RWPE2 (cell line): ENCODE data around the gene PBX3.

ENCODE experiments used
- ATAC-seq: fragments of 200-7000 bp; cut with Tn5 transposase; 3 replicates; pipeline ENCODE4 v1.9.1; 2021; ENCODE audit warnings: low read depth
- DNase-seq: peaks from one replicate; pipeline ENCODE4 v3.0.0-alpha.2; 2020; ENCODE audit warnings: low spot score
- H3K27ac ChIP-seq: fragments of 450-650 bp; 2 replicates; pipeline ENCODE4 v1.5.1; 2017; ENCODE audit warnings: mild to moderate bottlenecking; ENCODE audit not compliant: poor library complexity, severe bottlenecking
- H3K27me3 ChIP-seq: fragments of 250-450 bp; sonication (Bioruptor Pico); 2 replicates; pipeline ENCODE4 v1.5.1; 2021; ENCODE audit warnings: mild to moderate bottlenecking, moderate library complexity; ENCODE audit not compliant: insufficient read depth, poor library complexity, severe bottlenecking
- H3K36me3 ChIP-seq: fragments of 250-450 bp; sonication (Bioruptor Pico); 2 replicates; pipeline ENCODE4 v1.5.1; 2020; ENCODE audit warnings: low read depth, mild to moderate bottlenecking, moderate library complexity
- H3K4me1 ChIP-seq: fragments of 250-450 bp; sonication (Bioruptor Pico); 2 replicates; pipeline ENCODE4 v1.5.1; 2021; ENCODE audit warnings: mild to moderate bottlenecking, moderate library complexity; ENCODE audit not compliant: insufficient read depth, poor library complexity, severe bottlenecking
- H3K4me3 ChIP-seq: fragments of 250-450 bp; sonication (Bioruptor Pico); 2 replicates; pipeline ENCODE4 v1.5.1; 2021; ENCODE audit warnings: mild to moderate bottlenecking, moderate library complexity; ENCODE audit not compliant: severe bottlenecking
- H3K9me3 ChIP-seq: fragments of 250-450 bp; sonication (Bioruptor Pico); 2 replicates; pipeline ENCODE4 v1.5.1; 2021; ENCODE audit warnings: mild to moderate bottlenecking, moderate library complexity; ENCODE audit not compliant: severe bottlenecking
- CTCF ChIP-seq: fragments of 450-650 bp; IDR thresholded peaks from one replicate; pipeline ENCODE4 v1.5.1; 2017; ENCODE audit warnings: mild to moderate bottlenecking, moderate library complexity; ENCODE audit not compliant: poor library complexity, severe bottlenecking

The PBX3 gene

GRCh38 chr9:125844611-125845010 is 97.4 kb downstream of the PBX3 start:
- no peak for TF ChIP-seq CTCF

GRCh38 chr9:125845271-125845808 is 98.2 kb downstream of the PBX3 start:
- H3K27ac ChIP-seq: no peak overlapping the region
- no peaks in the 10 kb centered on the region for H3K4me1 ChIP-seq
- no peak overlapping the region for H3K4me3 ChIP-seq
- ATAC-seq (no peak), DNase-seq (no peak)
- H3K9me3 ChIP-seq: no peaks in the 10 kb centered on the region
- no peaks in the 10 kb centered on the region for H3K27me3 ChIP-seq
- no peak for TF ChIP-seq CTCF
- H3K36me3 ChIP-seq: no peaks in the 10 kb centered on the region; the same call in 1 of the 2 replicates

More at GRCh38 chr9:125844611-125845010, 97.4 kb downstream of the PBX3 start:
- no peaks in the 10 kb centered on the region for H3K9me3 ChIP-seq
- no peak overlapping the region for H3K4me3 ChIP-seq
- H3K36me3 ChIP-seq: no peaks in the 10 kb centered on the region; the same call in 1 of the 2 replicates
- H3K4me1 ChIP-seq: no peaks in the 10 kb centered on the region
- no peak for DNase-seq
- no peak overlapping the region for H3K27ac ChIP-seq
- no peak for ATAC-seq
- H3K27me3 ChIP-seq: no peaks in the 10 kb centered on the region

- H3K4me3 ChIP-seq: no peak overlapping the region
- no peak for DNase-seq
- no peaks in the 10 kb centered on the region; the same call in 1 of the 2 replicates for H3K36me3 ChIP-seq
- H3K4me1 ChIP-seq: no peaks in the 10 kb centered on the region
- no peaks in the 10 kb centered on the region for H3K9me3 ChIP-seq
- no peak for TF ChIP-seq CTCF
- no peak overlapping the region for H3K27ac ChIP-seq
- ATAC-seq: no peak
- H3K27me3 ChIP-seq: no peaks in the 10 kb centered on the region
Observed at GRCh38 chr9:125847735-125848134, 100.6 kb downstream of the PBX3 start.

- Histone ChIP-seq H3K27me3 (no peaks in the 10 kb centered on the region), H3K27ac (no peak overlapping the region)
Observed at GRCh38 chr9:125850106-125850632, 103.0 kb downstream of the PBX3 start.

More at GRCh38 chr9:125850106-125850632, 103.0 kb downstream of the PBX3 start:
- Histone ChIP-seq H3K9me3 (no peaks in the 10 kb centered on the region), H3K36me3 (no peaks in the 10 kb centered on the region; the same call in 1 of the 2 replicates), H3K4me3 (no peak overlapping the region), H3K4me1 (peaks cover 7% of the 10 kb centered on the region)
- ATAC-seq (no peak), DNase-seq (no peak)
- TF ChIP-seq CTCF: no peak
